ENCODE data around the gene OTC.

- TF ChIP-seq EZH2phosphoT487 (IDR thresholded peaks at IDR 0.05; ENCODE audit: insufficient read depth, low read depth) = no peak
- TF ChIP-seq EZH2 (IDR thresholded peaks at IDR 0.05; ENCODE audit: insufficient read depth, poor library complexity, severe bottlenecking) = no peak
These were observed 31.6 kb upstream of the OTC start for GRCh38 chrX:38320819-38321218.

All from GM23248 (cell line).